Fibroblast of the aortic adventitia (primary cell): Measurements from ENCODE around the gene CXCL1. TPM values are rescaled to one million over a fixed set of nuclear protein-coding genes. Genes with fewer than 3 reads are reported as not detected.

Experiments used
- DNase-seq: peaks from one replicate; pipeline ENCODE4 v3.0.0-alpha.2; 2010; ENCODE audit warnings: low read depth
- H3K4me3 ChIP-seq: 2 replicates; pipeline ENCODE4 v1.5.1; 2011; ENCODE audit warnings: low read depth, mild to moderate bottlenecking, control low read depth, low read length, moderate library complexity
- CTCF ChIP-seq: IDR thresholded peaks from 2 replicates; pipeline ENCODE4 v1.5.1; 2011; ENCODE audit warnings: mild to moderate bottlenecking, low read length, control low read depth, inconsistent platforms; ENCODE audit not compliant: insufficient read depth
- total RNA-seq: library from RNA; depleted of rRNA; stranded (reverse); fragments of >200 nt; gene quantifications from 2 replicates; pipeline ENCODE4 v1.2.3, GENCODE V29; 2012; ENCODE audit warnings: low replicate concordance

The CXCL1 gene
- total RNA-seq, 1 donor = 5.2 TPM

GRCh38 chr4:73908965-73909364 is 39.8 kb downstream of the CXCL1 start:
- no peak for TF ChIP-seq CTCF
- H3K4me3 ChIP-seq = no peak overlapping the region
- no peak for DNase-seq

GRCh38 chr4:73911746-73912145 is 42.6 kb downstream of the CXCL1 start:
- no peak for TF ChIP-seq CTCF
- no peak overlapping the region for H3K4me3 ChIP-seq
- DNase-seq = no peak

- H3K4me3 ChIP-seq = no peak overlapping the region
- TF ChIP-seq CTCF = no peak
- DNase-seq = no peak
Measured at GRCh38 chr4:73912191-73912590, 43.0 kb downstream of the CXCL1 start.

GRCh38 chr4:73914071-73914470 is 44.9 kb downstream of the CXCL1 start:
- DNase-seq = no peak
- H3K4me3 ChIP-seq = no peak overlapping the region
- TF ChIP-seq CTCF = no peak

- no peak for DNase-seq
- TF ChIP-seq CTCF = no peak
- no peak overlapping the region for H3K4me3 ChIP-seq
Measured at GRCh38 chr4:73916172-73916925, 47.2 kb downstream of the CXCL1 start.

GRCh38 chr4:73917081-73917501 is 47.9 kb downstream of the CXCL1 start:
- H3K4me3 ChIP-seq = no peak overlapping the region
- peak; percentile 97 for DNase-seq
- TF ChIP-seq CTCF = no peak

GRCh38 chr4:73918058-73918457 is 48.9 kb downstream of the CXCL1 start:
- TF ChIP-seq CTCF = no peak
- DNase-seq = no peak
- H3K4me3 ChIP-seq = no peak overlapping the region
